Ammon's horn (tissue), 1 donor: Measurements from ENCODE around the gene OPRL1.
"Not testable (repeated sequence)": the region's sequence is repeated elsewhere in the genome, so short reads cannot be mapped to it uniquely, and the experiment has no call there.

Experiments
- DNase-seq: peaks from one replicate; pipeline ENCODE4 v3.0.0-alpha.2; 2016; ENCODE audit warnings: low spot score

OPRL1 gene

GRCh38 chr20:64087226-64087825 lies 7.4 kb downstream of the OPRL1 start:
- not testable (repeated sequence) for DNase-seq

- DNase-seq = not testable (repeated sequence)
Measured at GRCh38 chr20:64088586-64088985, 8.7 kb downstream of the OPRL1 start.

DNA sequence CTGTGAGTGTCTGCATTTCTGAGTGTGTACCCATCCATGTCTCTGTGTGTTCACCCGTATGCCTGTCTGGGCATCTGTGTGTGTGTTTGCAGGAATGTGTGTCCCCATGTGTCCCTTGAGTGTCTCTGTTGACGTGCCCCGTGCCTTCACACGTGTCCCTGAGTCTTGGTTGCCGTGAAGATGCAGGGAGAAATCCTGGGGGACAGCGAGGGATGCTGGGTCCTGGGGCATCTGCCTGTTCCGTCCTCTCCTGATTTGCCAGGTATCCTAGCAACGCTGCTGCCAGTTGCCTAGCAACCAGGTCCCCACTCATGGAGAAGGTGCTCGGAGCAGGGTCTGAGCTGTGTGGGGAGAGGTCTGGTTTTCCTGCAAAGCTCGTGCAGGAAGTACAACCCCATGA lies 10.3 kb downstream of the OPRL1 start:
- no peak for DNase-seq

- DNase-seq = no peak
Measured at GRCh38 chr20:64091340-64091739, 11.5 kb downstream of the OPRL1 start.

- DNase-seq = no peak
Measured at GRCh38 chr20:64091770-64092169, 11.9 kb downstream of the OPRL1 start.

- DNase-seq = no peak
Measured at GRCh38 chr20:64092258-64093012, 12.6 kb downstream of the OPRL1 start.

DNA sequence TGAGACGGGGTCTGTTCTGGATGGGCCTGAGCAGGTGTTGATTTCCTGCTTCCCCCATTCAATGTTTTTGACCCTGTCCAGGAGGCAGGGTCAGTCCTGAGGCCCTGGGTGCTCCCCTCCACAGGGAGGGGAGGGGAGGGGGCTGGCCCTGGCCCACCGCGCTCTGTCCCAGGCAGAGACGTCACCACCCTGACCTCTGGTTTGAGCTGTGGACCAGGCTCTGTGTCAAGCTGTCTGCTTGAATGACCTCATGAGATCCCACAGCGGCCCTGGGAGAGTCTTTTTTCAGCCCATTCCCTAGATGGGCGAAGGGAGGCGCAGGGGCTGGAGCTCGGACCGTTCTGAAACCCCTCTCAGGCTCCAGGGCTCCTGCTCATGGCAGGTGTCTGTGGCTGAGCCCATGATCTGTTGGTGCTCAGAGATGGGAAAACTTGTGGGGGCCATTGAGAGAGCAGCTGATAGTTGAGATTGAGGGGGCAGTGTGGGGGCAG lies 13.2 kb downstream of the OPRL1 start:
- no peak for DNase-seq

DNA sequence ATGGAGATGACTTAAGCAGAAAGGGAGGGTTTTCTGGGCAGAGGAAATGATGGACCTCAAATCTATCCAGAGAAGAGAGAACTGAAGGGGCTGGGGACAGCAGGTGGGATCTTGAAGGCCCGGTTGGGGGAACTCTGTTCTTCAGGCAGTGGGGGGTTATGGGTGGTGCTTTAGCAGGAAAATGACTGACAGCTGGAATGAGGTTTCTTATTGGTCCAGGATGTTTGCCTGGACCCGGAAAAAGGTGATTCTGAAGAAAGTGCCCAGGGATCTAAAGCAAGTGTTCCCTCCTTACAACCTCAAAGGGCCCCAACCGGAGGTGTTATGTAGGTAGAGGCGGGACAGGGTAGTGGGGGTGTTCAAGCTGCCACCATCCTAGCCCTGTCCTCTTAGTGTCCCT lies 15.6 kb downstream of the OPRL1 start:
- no peak for DNase-seq

DNA sequence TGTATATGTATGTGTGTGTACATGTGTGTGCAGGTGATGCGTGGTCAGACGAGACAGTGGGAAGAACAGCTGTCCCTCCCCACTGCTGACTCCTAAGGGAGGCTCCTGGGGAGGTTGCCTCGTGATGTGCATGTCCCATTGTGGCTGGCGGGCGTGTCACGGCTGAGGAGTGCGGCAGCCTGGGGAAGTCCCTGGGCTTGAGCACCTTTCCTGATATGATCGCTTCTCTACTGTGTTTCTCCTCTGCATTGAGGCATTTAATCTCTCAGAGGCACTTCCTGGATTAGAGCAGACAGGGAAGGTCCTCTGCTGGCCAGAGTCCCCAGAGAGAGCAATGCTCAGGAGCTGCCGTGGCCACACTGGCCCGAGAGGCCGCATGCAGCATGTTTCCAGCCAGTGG lies 16.0 kb downstream of the OPRL1 start:
- DNase-seq = no peak

DNA sequence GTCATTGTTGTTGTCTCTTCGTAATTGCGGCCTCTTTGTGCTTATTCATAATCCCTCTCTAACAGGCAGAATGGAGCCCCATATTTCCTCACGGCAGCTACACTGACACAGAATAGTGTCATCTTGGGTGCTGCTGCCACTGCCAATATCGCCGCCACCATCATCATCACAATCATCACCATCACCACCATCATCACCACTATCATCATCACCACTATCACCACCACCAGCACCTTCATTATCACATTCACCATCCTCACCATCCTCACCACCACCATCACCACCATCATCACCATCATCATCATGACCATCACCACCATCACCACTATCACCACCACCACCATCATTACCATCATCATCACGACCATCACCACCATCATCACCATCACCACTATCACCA lies 16.7 kb downstream of the OPRL1 start:
- no peak for DNase-seq

DNA sequence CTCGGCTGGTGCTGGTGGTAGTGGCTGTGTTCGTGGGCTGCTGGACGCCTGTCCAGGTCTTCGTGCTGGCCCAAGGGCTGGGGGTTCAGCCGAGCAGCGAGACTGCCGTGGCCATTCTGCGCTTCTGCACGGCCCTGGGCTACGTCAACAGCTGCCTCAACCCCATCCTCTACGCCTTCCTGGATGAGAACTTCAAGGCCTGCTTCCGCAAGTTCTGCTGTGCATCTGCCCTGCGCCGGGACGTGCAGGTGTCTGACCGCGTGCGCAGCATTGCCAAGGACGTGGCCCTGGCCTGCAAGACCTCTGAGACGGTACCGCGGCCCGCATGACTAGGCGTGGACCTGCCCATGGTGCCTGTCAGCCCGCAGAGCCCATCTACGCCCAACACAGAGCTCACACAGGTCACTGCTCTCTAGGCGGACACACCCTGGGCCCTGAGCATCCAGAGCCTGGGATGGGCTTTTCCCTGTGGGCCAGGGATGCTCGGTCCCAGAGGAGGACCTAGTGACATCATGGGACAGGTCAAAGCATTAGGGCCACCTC lies 18.7 kb downstream of the OPRL1 start:
- DNase-seq = no peak

DNA sequence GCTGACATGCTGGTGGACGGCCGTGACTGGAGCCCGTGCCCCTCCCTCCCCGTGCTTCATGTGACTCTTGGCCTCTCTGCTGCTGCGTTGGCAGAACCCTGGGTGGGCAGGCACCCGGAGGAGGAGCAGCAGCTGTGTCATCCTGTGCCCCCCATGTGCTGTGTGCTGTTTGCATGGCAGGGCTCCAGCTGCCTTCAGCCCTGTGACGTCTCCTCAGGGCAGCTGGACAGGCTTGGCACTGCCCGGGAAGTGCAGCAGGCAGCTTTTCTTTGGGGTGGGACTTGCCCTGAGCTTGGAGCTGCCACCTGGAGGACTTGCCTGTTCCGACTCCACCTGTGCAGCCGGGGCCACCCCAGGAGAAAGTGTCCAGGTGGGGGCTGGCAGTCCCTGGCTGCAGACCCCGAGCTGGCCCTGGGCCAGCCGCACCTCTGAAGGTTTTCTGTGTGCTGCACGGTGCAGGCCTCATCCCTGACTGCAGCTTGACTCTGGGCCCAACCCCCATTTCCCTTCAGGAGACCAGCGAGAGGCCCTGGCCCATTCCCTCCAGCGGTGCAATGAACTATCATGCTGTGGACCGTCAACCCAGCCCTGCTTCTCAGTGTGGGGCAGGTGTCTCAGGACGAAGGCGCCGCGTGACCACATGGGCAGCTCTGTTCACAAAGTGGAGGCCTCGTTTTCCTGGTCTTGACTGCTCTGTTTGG lies 19.4 kb downstream of the OPRL1 start:
- no peak for DNase-seq

DNA sequence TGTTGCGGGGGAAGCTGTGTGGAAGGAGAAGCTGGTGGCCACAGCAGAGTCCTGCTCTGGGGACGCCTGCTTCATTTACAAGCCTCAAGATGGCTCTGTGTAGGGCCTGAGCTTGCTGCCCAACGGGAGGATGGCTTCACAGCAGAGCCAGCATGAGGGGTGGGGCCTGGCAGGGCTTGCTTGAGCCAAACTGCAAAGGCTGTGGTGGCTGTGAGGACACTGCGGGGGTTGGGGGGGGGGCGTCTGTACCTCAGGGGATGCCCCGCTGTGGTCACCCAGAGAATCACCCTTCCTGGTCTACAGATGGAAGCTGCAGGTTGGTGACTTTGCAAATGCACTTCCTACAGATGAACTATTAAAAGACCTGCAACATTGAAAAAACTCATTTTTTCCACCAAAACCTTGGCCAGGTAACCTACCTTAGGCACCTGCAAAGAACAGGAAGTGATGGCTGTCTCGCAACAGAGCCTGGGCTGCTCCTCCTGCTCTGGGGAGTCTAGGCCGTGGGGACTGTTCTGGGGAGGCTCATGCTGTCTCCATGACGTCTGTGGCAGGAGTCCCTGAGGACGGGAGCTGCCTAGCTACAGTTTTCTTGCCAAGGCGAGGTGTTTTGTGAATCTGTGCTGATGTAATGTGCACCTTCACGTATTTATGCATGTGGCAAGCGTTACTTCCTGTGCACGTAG lies 20.1 kb downstream of the OPRL1 start:
- DNase-seq = no peak

GRCh38 chr20:64100566-64100888 lies 20.6 kb downstream of the OPRL1 start:
- DNase-seq = no peak

DNA sequence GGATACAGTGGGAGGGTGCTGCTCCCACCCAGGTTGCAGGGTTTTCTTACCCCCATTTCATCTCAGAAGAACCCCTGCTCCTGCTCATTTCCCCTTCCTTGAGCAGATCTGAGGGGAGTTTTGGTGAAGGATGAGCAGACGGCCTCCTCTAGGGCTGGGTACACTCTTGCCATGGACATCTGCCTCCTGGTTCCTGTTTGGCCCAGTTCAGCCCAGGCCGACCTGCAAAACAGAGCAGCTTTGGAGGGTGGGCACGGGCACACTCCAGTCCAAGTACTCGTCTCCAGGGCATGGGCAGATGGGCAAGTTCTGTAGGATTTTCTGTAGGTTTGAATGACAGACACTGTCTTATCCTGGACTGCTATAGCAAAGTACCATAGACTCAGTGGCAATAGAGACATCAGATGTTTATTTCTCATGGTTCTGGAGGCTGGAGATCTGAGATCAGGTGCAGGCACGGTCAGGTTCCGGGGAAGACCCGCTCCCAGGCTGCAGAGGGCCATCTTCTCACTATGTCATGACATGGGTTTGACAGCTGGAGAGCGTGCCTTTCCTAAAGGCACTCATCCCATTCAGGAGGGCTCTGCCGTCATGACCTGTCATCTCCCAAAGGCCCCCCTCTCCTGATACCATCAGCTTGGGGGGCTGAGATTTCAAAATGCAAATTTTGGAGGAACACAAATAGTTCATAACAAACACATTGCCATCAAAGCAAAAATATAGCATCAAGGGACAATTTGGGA lies 21.2 kb downstream of the OPRL1 start:
- no peak for DNase-seq

DNA sequence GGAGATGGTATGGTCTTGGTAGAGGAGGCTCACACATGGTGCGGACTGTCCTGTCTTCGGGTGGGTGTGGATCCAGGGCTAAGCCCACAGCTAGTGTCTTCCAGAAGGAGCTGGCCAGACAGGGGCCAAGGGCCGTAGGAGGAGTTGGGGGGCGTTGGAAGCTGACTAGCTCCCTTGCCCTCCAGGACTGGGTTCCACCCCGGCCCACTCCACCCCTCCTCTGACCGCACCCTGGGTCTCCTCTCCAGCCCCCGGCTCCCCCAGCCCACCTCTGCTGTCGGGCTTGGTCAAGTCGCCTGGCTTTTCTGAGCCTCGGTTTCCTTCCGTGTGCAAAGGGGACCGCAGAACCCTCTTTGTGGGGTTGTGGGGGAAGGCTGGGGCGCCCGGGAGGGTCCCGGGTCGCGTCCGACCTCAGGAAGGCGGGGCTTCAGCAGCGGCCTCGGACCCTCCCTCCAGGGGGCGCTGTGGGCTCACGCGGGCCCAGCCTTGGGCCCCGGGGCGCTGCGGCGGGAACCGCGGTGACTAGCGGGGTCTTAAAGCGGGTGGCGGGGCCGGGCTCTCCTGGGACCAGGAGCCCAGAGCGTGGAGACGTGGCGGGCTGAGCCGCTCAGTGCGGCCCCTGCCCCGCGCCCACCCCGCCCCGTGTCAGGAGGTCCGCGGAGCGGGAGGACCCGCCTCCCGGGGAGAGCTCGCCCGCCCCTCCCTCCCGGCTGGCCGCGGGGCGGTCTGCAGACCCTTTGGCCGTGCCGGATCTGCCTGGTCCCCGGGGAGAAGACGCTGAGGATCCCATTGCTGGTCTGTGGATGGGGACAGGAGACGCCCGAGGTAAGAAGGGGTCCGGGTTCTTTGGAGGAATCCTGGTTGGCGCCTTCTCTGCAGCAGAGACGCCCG lies 22.1 kb downstream of the OPRL1 start:
- DNase-seq = no peak

DNA sequence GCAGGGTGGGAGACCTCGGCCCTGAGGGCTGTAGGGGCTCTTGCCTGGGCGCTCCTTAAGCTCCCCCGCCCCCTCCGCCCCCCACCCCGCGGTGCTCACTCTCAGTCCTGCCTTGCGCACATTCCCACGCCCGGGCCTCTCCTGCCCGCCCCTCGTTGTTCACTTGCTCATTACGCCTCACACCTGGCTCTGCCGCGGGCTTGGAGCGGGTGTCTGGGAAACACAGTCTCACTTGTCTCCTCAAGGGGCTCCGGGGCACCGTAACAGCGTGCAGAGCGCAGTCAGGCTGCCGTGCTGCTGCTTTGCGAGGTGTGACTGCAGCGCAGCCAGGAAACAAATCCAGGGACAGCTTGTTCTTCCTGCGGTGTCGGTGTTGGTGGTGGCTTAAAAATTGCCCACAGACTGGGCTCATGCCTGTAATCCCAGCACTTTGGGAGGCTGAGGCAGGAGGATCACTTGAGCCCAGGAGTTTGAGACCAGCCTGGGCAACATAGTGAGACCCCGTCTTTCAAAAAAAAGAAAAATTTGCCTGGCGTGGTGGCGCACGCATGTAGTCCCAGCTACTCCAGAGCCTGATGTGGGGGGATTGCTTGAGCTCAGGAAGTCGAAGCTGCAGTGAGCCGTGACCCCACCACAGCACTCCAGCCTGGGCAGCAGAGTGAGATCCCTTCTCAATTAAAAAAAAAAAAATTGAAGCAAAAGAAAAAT lies 22.9 kb downstream of the OPRL1 start:
- no peak for DNase-seq

- DNase-seq = no peak
Measured at GRCh38 chr20:64103871-64104666, 24.2 kb downstream of the OPRL1 start.
